ENCODE data around the gene SERPINB10. TPM values are rescaled to one million over a fixed set of nuclear protein-coding genes. Genes with fewer than 3 reads are reported as not detected.

Gene SERPINB10
- total RNA-seq, result not detected in 2 replicates

GRCh38 chr18:63907664-63908063 lies at the start of gene SERPINB10:
Gene SERPINB10 (plus strand): TSS chr18:63907958. CDS start chr18:63915511, 7,553 bp downstream.
- Histone ChIP-seq H3K4me3 (ENCODE audit: low read depth, low read length) (no peak within 1 kb of the TSS), H3K27me3 (ENCODE audit: control insufficient read depth, insufficient read depth, low read length) (no peaks in the 10 kb centered on the region), H3K36me3 (ENCODE audit: control insufficient read depth, insufficient read depth, low read length) (no peaks in the 10 kb centered on the region)
- no peak for TF ChIP-seq CTCF (IDR thresholded peaks at IDR 0.05; ENCODE audit: insufficient read depth, low read length, poor library complexity, severe bottlenecking)
- DNase-seq (ENCODE audit: low read depth), result no peak

GRCh38 chr18:63858456-63858855 lies 49.3 kb upstream of the SERPINB10 start:
- no peak overlapping the region for H3K4me3 ChIP-seq (ENCODE audit: low read depth, low read length)
- H3K27me3 ChIP-seq (ENCODE audit: control insufficient read depth, insufficient read depth, low read length), result no peaks in the 10 kb centered on the region
- TF ChIP-seq CTCF (IDR thresholded peaks at IDR 0.05; ENCODE audit: insufficient read depth, low read length, poor library complexity, severe bottlenecking), result no peak
- no peaks in the 10 kb centered on the region for H3K36me3 ChIP-seq (ENCODE audit: control insufficient read depth, insufficient read depth, low read length)
- DNase-seq (ENCODE audit: low read depth), result no peak

GRCh38 chr18:63859781-63860475 lies 47.8 kb upstream of the SERPINB10 start:
- TF ChIP-seq CTCF (IDR thresholded peaks at IDR 0.05; ENCODE audit: insufficient read depth, low read length, poor library complexity, severe bottlenecking), result no peak
- Histone ChIP-seq H3K4me3 (ENCODE audit: low read depth, low read length) (no peak overlapping the region), H3K36me3 (ENCODE audit: control insufficient read depth, insufficient read depth, low read length) (no peaks in the 10 kb centered on the region), H3K27me3 (ENCODE audit: control insufficient read depth, insufficient read depth, low read length) (no peaks in the 10 kb centered on the region)
- no peak for DNase-seq (ENCODE audit: low read depth)

GRCh38 chr18:63860531-63860930 lies 47.2 kb upstream of the SERPINB10 start:
- no peak for TF ChIP-seq CTCF (IDR thresholded peaks at IDR 0.05; ENCODE audit: insufficient read depth, low read length, poor library complexity, severe bottlenecking)
- Histone ChIP-seq H3K36me3 (ENCODE audit: control insufficient read depth, insufficient read depth, low read length) (no peaks in the 10 kb centered on the region), H3K27me3 (ENCODE audit: control insufficient read depth, insufficient read depth, low read length) (no peaks in the 10 kb centered on the region), H3K4me3 (ENCODE audit: low read depth, low read length) (no peak overlapping the region)
- DNase-seq (ENCODE audit: low read depth), result no peak

GRCh38 chr18:63867368-63868125 lies 40.2 kb upstream of the SERPINB10 start:
- TF ChIP-seq CTCF (IDR thresholded peaks at IDR 0.05; ENCODE audit: insufficient read depth, low read length, poor library complexity, severe bottlenecking), result no peak
- H3K36me3 ChIP-seq (ENCODE audit: control insufficient read depth, insufficient read depth, low read length), result no peaks in the 10 kb centered on the region
- DNase-seq (ENCODE audit: low read depth), result no peak
- H3K4me3 ChIP-seq (ENCODE audit: low read depth, low read length), result no peak overlapping the region
- no peaks in the 10 kb centered on the region for H3K27me3 ChIP-seq (ENCODE audit: control insufficient read depth, insufficient read depth, low read length)

Measured in kidney epithelial cell (primary cell).